ENCODE data around the gene TNIP2.

GRCh38 chr4:2753436-2753835, 2.7 kb downstream of the TNIP2 start:
- TF ChIP-seq EZH2 (optimal IDR thresholded peaks at IDR 0.05; ENCODE audit: low read depth, low read length) (no peak), CTCF (IDR thresholded peaks at IDR 0.05; ENCODE audit: low read length) (no peak)

Data from MM.1S (cell line).